NCI-H1694 treated with DMSO at 0.1 percent for 48 hours (cell line): ENCODE measurements around the gene USF2.
"Not testable (repeated sequence)": the region's sequence is repeated elsewhere in the genome, so short reads cannot be mapped to it uniquely, and the experiment has no call there.

Experiments used
- DNase-seq: peaks from one replicate; lab custom pipeline; 2025; lab: John Stamatoyannopoulos, UW

Gene USF2

GRCh38 chr19:35268536-35269437 is at the start of gene USF2:
Gene USF2, plus strand, starts transcription at chr19:35268962. Its CDS starts 140 bp downstream, at chr19:35269102.
- peak; percentile 36 for DNase-seq

GRCh38 chr19:35219008-35219407 is 49.8 kb upstream of the USF2 start:
- DNase-seq, result no peak

- DNase-seq, result no peak
Measured at GRCh38 chr19:35220315-35220921, 48.3 kb upstream of the USF2 start.

- not testable (repeated sequence) for DNase-seq
Measured at GRCh38 chr19:35220973-35221590, 47.7 kb upstream of the USF2 start.

- no peak for DNase-seq
Measured at GRCh38 chr19:35222373-35223015, 46.3 kb upstream of the USF2 start.

GRCh38 chr19:35223084-35223790 is 45.5 kb upstream of the USF2 start:
- DNase-seq, result no peak

GRCh38 chr19:35223862-35224505 is 44.8 kb upstream of the USF2 start:
- DNase-seq, result no peak

- DNase-seq, result no peak
Measured at GRCh38 chr19:35224681-35225571, 43.8 kb upstream of the USF2 start.

- DNase-seq, result no peak
Measured at GRCh38 chr19:35225951-35226350, 42.8 kb upstream of the USF2 start.

GRCh38 chr19:35226748-35227147 is 42.0 kb upstream of the USF2 start:
- no peak for DNase-seq

GRCh38 chr19:35228177-35228930 is 40.4 kb upstream of the USF2 start, which contains the start of gene FAM187B:
Gene FAM187B, minus strand, starts transcription at chr19:35228739. Its CDS starts 59 bp downstream, at chr19:35228680.
- no peak for DNase-seq

- no peak for DNase-seq
Measured at GRCh38 chr19:35229601-35230000, 39.2 kb upstream of the USF2 start.

GRCh38 chr19:35231956-35232645 is 36.7 kb upstream of the USF2 start:
- DNase-seq, result no peak

GRCh38 chr19:35232912-35233311 is 35.9 kb upstream of the USF2 start:
- no peak for DNase-seq

GRCh38 chr19:35236638-35237400 is 31.9 kb upstream of the USF2 start:
- DNase-seq, result no peak

GRCh38 chr19:35239597-35239996 is 29.2 kb upstream of the USF2 start:
- DNase-seq, result not testable (repeated sequence)

- DNase-seq, result no peak
Measured at GRCh38 chr19:35240327-35240726, 28.4 kb upstream of the USF2 start.

GRCh38 chr19:35241417-35241816 is 27.3 kb upstream of the USF2 start:
- DNase-seq, result no peak
